Endothelial cell of umbilical vein (primary cell): ENCODE data around the gene GRM2. TPM values are rescaled to one million over a fixed set of nuclear protein-coding genes. Genes with fewer than 3 reads are reported as not detected.

Experiments used
- BruUV-seq: library from RNA; stranded (reverse); fragments of 400-500 nt; replicated peaks from 2 replicates; lab custom pipeline; 2021; lab: Mats Ljungman, UMichigan
- CTCF ChIA-PET: fragments of 300-600, 350-600 bp; sonication (Branson Sonifier 250); formaldehyde crosslinking; loops from one replicate; lab custom pipeline; 2021; ENCODE audit warnings: antibody characterized with exemption, inconsistent platforms; lab: Charles Lee
- POLR2A ChIA-PET: fragments of 300-600, 350-600 bp; sonication (Branson Sonifier 250); formaldehyde crosslinking; loops from one replicate; lab custom pipeline; 2021; ENCODE audit warnings: antibody characterized with exemption, inconsistent platforms; lab: Charles Lee
- DNase-seq: peaks from one replicate; pipeline ENCODE4 v3.0.0-alpha.2; 2011; ENCODE audit warnings: low read depth, low spot score
- FAIRE-seq: peaks from 2 replicates; lab custom pipeline; 2011; peaks lifted over from hg19 to GRCh38; lab: Jason Lieb, UNC
- H2AFZ ChIP-seq: 2 replicates; pipeline ENCODE4 v1.6.0; 2012; ENCODE audit warnings: low read depth, low read length, control low read depth, inconsistent platforms
- H3K27ac ChIP-seq: 2 replicates; pipeline ENCODE4 v1.5.1; 2011; ENCODE audit warnings: low read depth, mild to moderate bottlenecking, control low read depth, low read length, moderate library complexity; ENCODE audit not compliant: insufficient read depth
- H3K27me3 ChIP-seq, 2 experiments: 2 replicates each; pipeline versions ENCODE4 v1.6.0 to v1.6.1; 2011; ENCODE audit warnings: low read length in 2 of 2, mixed read lengths in 1 of 2; ENCODE audit not compliant: control insufficient read depth in 2 of 2, insufficient read depth in 2 of 2
- H3K36me3 ChIP-seq, 2 experiments: 2 replicates in 1 of 2; 3 replicates in 1 of 2; pipeline ENCODE4 v1.5.1; 2011; ENCODE audit warnings: low read length in 2 of 2, mild to moderate bottlenecking in 1 of 2, moderate library complexity in 1 of 2; ENCODE audit not compliant: control insufficient read depth in 2 of 2, insufficient read depth in 2 of 2; ENCODE audit errors: extremely low read depth in 1 of 2
- H3K4me1 ChIP-seq: 3 replicates; pipeline ENCODE4 v1.5.1; 2011; ENCODE audit warnings: mild to moderate bottlenecking, low read length; ENCODE audit not compliant: control insufficient read depth, insufficient read depth; ENCODE audit errors: extremely low read depth
- H3K4me2 ChIP-seq: 2 replicates; pipeline ENCODE4 v1.6.1; 2011; ENCODE audit warnings: low read length, control low read depth, mixed read lengths; ENCODE audit not compliant: insufficient read depth
- H3K4me3 ChIP-seq, 3 experiments: fragments of 200-600 bp in 1 of 3; sonication (generic), shearing (Covaris generic) in 1 of 3; replicated peaks in 1 of 3; 2 replicates each; pipeline ENCODE4 v1.5.1; 2011 to 2016; ENCODE audit warnings: control low read depth in 3 of 3, low read length in 3 of 3, mild to moderate bottlenecking in 2 of 3, inconsistent platforms in 1 of 3, low read depth in 1 of 3, moderate library complexity in 1 of 3; ENCODE audit not compliant: insufficient read depth in 1 of 3
- H3K79me2 ChIP-seq: 2 replicates; pipeline ENCODE4 v1.6.0; 2012; ENCODE audit warnings: low read length, inconsistent platforms; ENCODE audit not compliant: control insufficient read depth, insufficient read depth
- H3K9ac ChIP-seq: replicated peaks from 2 replicates; pipeline ENCODE3; 2011; ENCODE audit warnings: low read length, control low read depth; ENCODE audit not compliant: insufficient read depth; ENCODE audit errors: extremely low read depth
- H3K9me1 ChIP-seq: replicated peaks from 3 replicates; pipeline ENCODE4 v1.6.0; 2011; ENCODE audit warnings: mild to moderate bottlenecking, low read length; ENCODE audit not compliant: control insufficient read depth, insufficient read depth; ENCODE audit errors: extremely low read depth
- H3K9me3 ChIP-seq: replicated peaks from 2 replicates; pipeline ENCODE4 v1.5.1; 2012; ENCODE audit warnings: low read length, inconsistent platforms; ENCODE audit not compliant: control insufficient read depth, insufficient read depth
- H4K20me1 ChIP-seq: replicated peaks from 2 replicates; pipeline ENCODE3; 2011; ENCODE audit warnings: mild to moderate bottlenecking, low read length; ENCODE audit not compliant: control insufficient read depth, insufficient read depth; ENCODE audit errors: extremely low read depth
- EZH2 ChIP-seq: IDR thresholded peaks from 2 replicates; pipeline ENCODE4 v1.6.1; 2012; ENCODE audit warnings: borderline replicate concordance, low read depth, mild to moderate bottlenecking, moderate library complexity, low read length, inconsistent platforms; ENCODE audit not compliant: severe bottlenecking
- FOS ChIP-seq: IDR thresholded peaks from 2 replicates; pipeline ENCODE4 v1.6.1; 2011; ENCODE audit warnings: mild to moderate bottlenecking, low read length, moderate library complexity, borderline replicate concordance; ENCODE audit not compliant: insufficient read depth
- GATA2 ChIP-seq: IDR thresholded peaks from 2 replicates; pipeline ENCODE4 v1.7.0; 2011; ENCODE audit warnings: low read depth, mild to moderate bottlenecking, moderate library complexity, mixed read lengths, low read length; ENCODE audit not compliant: insufficient read length, insufficient read depth
- JUN ChIP-seq: IDR thresholded peaks from 2 replicates; pipeline ENCODE4 v1.6.1; 2011; ENCODE audit warnings: borderline replicate concordance, low read depth; ENCODE audit not compliant: insufficient read length, insufficient read depth
- MAX ChIP-seq: IDR thresholded peaks from 2 replicates; pipeline ENCODE4 v1.6.1; 2011; ENCODE audit not compliant: insufficient read depth, insufficient read length
- MYC ChIP-seq: IDR thresholded peaks from one replicate; pipeline ENCODE4 v1.6.1; 2011; ENCODE audit warnings: mild to moderate bottlenecking, low read depth, low read length
- POLR2A ChIP-seq: IDR thresholded peaks from 2 replicates; pipeline ENCODE4 v1.6.1; 2012; ENCODE audit warnings: low read depth, mild to moderate bottlenecking, control low read depth, low read length
- POLR2AphosphoS5 ChIP-seq: IDR thresholded peaks from 2 replicates; pipeline ENCODE4 v1.6.1; 2012; ENCODE audit warnings: low read depth, mild to moderate bottlenecking, control low read depth, low read length, moderate library complexity; ENCODE audit not compliant: insufficient read depth
- dilution Hi-C: fragments of 300-500 bp; cut with MboI; formaldehyde crosslinking; loops from one replicate; pipeline ENCODE4 v1.15.0; 2019; ENCODE audit warnings: low sequenced_read_pairs; ENCODE audit not compliant: extremely low pct_ligation_motif_present
- intact Hi-C: fragments of 100-400 bp; cut with micrococcal nuclease; formaldehyde crosslinking; loops from one replicate; pipeline ENCODE4 v1.10.0; 2022
- polyA plus RNA-seq, 4 experiments: library from polyadenylated mRNA; depleted of rRNA in 3 of 4; stranded (reverse) in 3 of 4; unstranded in 1 of 4; fragments of >200 nt; gene quantifications; 2 replicates each; pipeline versions ENCODE4 v1.2.1 to v1.2.3, GENCODE V29; 2011 to 2012; ENCODE audit warnings: missing spikeins in 1 of 4
- total RNA-seq: library from RNA; stranded (reverse); gene quantifications from 2 replicates; pipeline ENCODE4 v1.2.3, GENCODE V29; 2021
- TF ChIP-seq, protein P1 (sequence below), 2 donors: IDR thresholded peaks; 1 replicate in 1 of 2; 2 replicates in 1 of 2; pipeline ENCODE4 v1.5.1; 2011; ENCODE audit warnings: low read length in 2 of 2, mild to moderate bottlenecking in 2 of 2, moderate library complexity in 2 of 2, control low read depth in 1 of 2, inconsistent platforms in 1 of 2, low read depth in 1 of 2; ENCODE audit not compliant: insufficient read depth in 1 of 2; ENCODE audit errors: extremely low read depth in 1 of 2

The GRM2 gene
- total and polyA plus RNA-seq, 2 donors (not counting 3 experiments of a cell fraction or from before 2014, with no cell fraction given): 0.10 to 0.51 TPM

GRCh38 chr3:51696954-51697353 lies 9.9 kb upstream of the GRM2 start:
- dilution Hi-C loops: no loop called here
- intact Hi-C loops: no loop called here

More at GRCh38 chr3:51696954-51697353, 9.9 kb upstream of the GRM2 start:
- no peak overlapping the region for H2AFZ ChIP-seq
- no peaks in the 10 kb centered on the region for H3K9me1 ChIP-seq
- FAIRE-seq (no peak), DNase-seq (no peak)
- H3K4me1 ChIP-seq: no peaks in the 10 kb centered on the region
- H3K9me3 ChIP-seq: no peaks in the 10 kb centered on the region
- TF ChIP-seq MAX: no peak
- TF ChIP-seq POLR2AphosphoS5: no peak
- TF ChIP-seq, protein P1, sequence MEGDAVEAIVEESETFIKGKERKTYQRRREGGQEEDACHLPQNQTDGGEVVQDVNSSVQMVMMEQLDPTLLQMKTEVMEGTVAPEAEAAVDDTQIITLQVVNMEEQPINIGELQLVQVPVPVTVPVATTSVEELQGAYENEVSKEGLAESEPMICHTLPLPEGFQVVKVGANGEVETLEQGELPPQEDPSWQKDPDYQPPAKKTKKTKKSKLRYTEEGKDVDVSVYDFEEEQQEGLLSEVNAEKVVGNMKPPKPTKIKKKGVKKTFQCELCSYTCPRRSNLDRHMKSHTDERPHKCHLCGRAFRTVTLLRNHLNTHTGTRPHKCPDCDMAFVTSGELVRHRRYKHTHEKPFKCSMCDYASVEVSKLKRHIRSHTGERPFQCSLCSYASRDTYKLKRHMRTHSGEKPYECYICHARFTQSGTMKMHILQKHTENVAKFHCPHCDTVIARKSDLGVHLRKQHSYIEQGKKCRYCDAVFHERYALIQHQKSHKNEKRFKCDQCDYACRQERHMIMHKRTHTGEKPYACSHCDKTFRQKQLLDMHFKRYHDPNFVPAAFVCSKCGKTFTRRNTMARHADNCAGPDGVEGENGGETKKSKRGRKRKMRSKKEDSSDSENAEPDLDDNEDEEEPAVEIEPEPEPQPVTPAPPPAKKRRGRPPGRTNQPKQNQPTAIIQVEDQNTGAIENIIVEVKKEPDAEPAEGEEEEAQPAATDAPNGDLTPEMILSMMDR (IDR thresholded peaks at IDR 0.05; ENCODE audit: extremely low read depth in 1 of 2, insufficient read depth in 1 of 2, low read depth in 1 of 2, low read length in 2 of 2): no peak
- TF ChIP-seq MYC: no peak
- no peak for TF ChIP-seq POLR2A
- no peak for TF ChIP-seq FOS
- TF ChIP-seq JUN: no peak
- TF ChIP-seq GATA2: no peak
- no peak for TF ChIP-seq EZH2
- no TSS peak for BruUV-seq
- no peak overlapping the region for H3K4me2 ChIP-seq
- no peak overlapping the region for H3K4me3 ChIP-seq
- no peaks in the 10 kb centered on the region for H3K27me3 ChIP-seq
- peaks cover 0 to 18% of the 10 kb centered on the region in 2 experiments for H3K36me3 ChIP-seq
- no peak overlapping the region for H3K9ac ChIP-seq
- ChIA-PET CTCF (interaction anchor here (1.1 to 1.7 kb wide), 3 partner anchors 15 to 195 kb away, joined by 3 to 7 read pairs (median 3); no protein-coding TSS in a partner anchor), POLR2A (no interaction called here)
- H3K79me2 ChIP-seq: no peaks in the 10 kb centered on the region
- no peaks in the 10 kb centered on the region for H4K20me1 ChIP-seq
- no peak overlapping the region for H3K27ac ChIP-seq
